Neuronal stem cell (in vitro differentiated cells): ENCODE measurements around the gene STARD8.
"Not testable (repeated sequence)": the region's sequence is repeated elsewhere in the genome, so short reads cannot be mapped to it uniquely, and the experiment has no call there.

ENCODE experiments used
- DNase-seq: peaks from one replicate; pipeline ENCODE4 v3.0.0-alpha.2; 2013; ENCODE audit warnings: low spot score
- H2AFZ ChIP-seq: one replicate; pipeline ENCODE4 v1.6.1; 2013; ENCODE audit warnings: mild to moderate bottlenecking, low read length, inconsistent platforms
- H2AK5ac ChIP-seq: 2 replicates; pipeline ENCODE4 v1.6.1; 2013; ENCODE audit warnings: low read depth, mild to moderate bottlenecking, inconsistent platforms, low read length, moderate library complexity, mixed read lengths
- H2BK120ac ChIP-seq: 2 replicates; pipeline ENCODE4 v1.6.1; 2013; ENCODE audit warnings: low read depth, mild to moderate bottlenecking, inconsistent platforms, low read length, moderate library complexity, mixed read lengths
- H2BK12ac ChIP-seq: one replicate; pipeline ENCODE4 v1.6.1; 2013; ENCODE audit warnings: low read length, inconsistent platforms
- H2BK15ac ChIP-seq: 2 replicates; pipeline ENCODE4 v1.6.1; 2013; ENCODE audit warnings: mild to moderate bottlenecking, low read length, inconsistent platforms, mixed read lengths
- H2BK5ac ChIP-seq: one replicate; pipeline ENCODE4 v1.6.1; 2013; ENCODE audit warnings: inconsistent platforms, mild to moderate bottlenecking, low read length, moderate library complexity
- H3K14ac ChIP-seq: one replicate; pipeline ENCODE4 v1.6.1; 2013; ENCODE audit warnings: low read length, inconsistent platforms
- H3K18ac ChIP-seq: 2 replicates; pipeline ENCODE4 v1.6.1; 2013; ENCODE audit warnings: low read length, inconsistent platforms
- H3K23ac ChIP-seq: 2 replicates; pipeline ENCODE4 v1.6.1; 2013; ENCODE audit warnings: low read depth, mild to moderate bottlenecking, mixed read lengths, low read length, inconsistent platforms; ENCODE audit not compliant: poor library complexity
- H3K27ac ChIP-seq: replicated peaks from 3 replicates; pipeline ENCODE4 v1.5.1; 2013; ENCODE audit warnings: low read length, inconsistent platforms
- H3K27me3 ChIP-seq, 3 experiments: 2 replicates each; pipeline ENCODE4 v1.6.1; 2013; ENCODE audit warnings: low read length in 3 of 3, mild to moderate bottlenecking in 2 of 3, inconsistent platforms in 1 of 3, low read depth in 1 of 3, mixed read lengths in 1 of 3, moderate library complexity in 1 of 3; ENCODE audit not compliant: control insufficient read depth in 3 of 3, insufficient read depth in 3 of 3
- H3K36me3 ChIP-seq, 2 donors: replicated peaks in 1 of 2; 2 replicates each; pipeline ENCODE4 v1.6.1; 2013; ENCODE audit warnings: low read length in 2 of 2; ENCODE audit not compliant: control insufficient read depth in 2 of 2, insufficient read depth in 2 of 2
- H3K4ac ChIP-seq: 2 replicates; pipeline ENCODE4 v1.6.1; 2013; ENCODE audit warnings: inconsistent platforms, mild to moderate bottlenecking, low read length, moderate library complexity
- H3K4me1 ChIP-seq, 2 donors: 1 replicate in 1 of 2; 2 replicates in 1 of 2; pipeline ENCODE4 v1.6.1; 2013; ENCODE audit warnings: low read length in 2 of 2, low read depth in 1 of 2; ENCODE audit not compliant: control insufficient read depth in 2 of 2, insufficient read depth in 1 of 2
- H3K4me2 ChIP-seq: one replicate; pipeline ENCODE4 v1.6.1; 2013; ENCODE audit warnings: mild to moderate bottlenecking, low read length, inconsistent platforms; ENCODE audit not compliant: insufficient read depth, poor library complexity, severe bottlenecking
- H3K4me3 ChIP-seq, 2 donors: 2 replicates each; pipeline ENCODE4 v1.5.1; 2013; ENCODE audit warnings: low read length in 2 of 2, mild to moderate bottlenecking in 2 of 2, inconsistent platforms in 1 of 2, moderate library complexity in 1 of 2
- H3K79me1 ChIP-seq: one replicate; pipeline ENCODE4 v1.6.1; 2013; ENCODE audit warnings: low read depth, mild to moderate bottlenecking, inconsistent platforms, low read length, moderate library complexity
- H3K9ac ChIP-seq: one replicate; pipeline ENCODE4 v1.6.1; 2013; ENCODE audit warnings: mild to moderate bottlenecking, low read depth, low read length, inconsistent platforms; ENCODE audit not compliant: poor library complexity
- H3K9me3 ChIP-seq, 2 donors: replicated peaks in 1 of 2; 2 replicates each; pipeline versions ENCODE3 to v1.6.1; 2013; ENCODE audit warnings: low read length in 2 of 2, mild to moderate bottlenecking in 2 of 2, inconsistent platforms in 1 of 2, low read depth in 1 of 2, mixed read lengths in 1 of 2, moderate library complexity in 1 of 2; ENCODE audit not compliant: control insufficient read depth in 2 of 2, insufficient read depth in 1 of 2
- H4K8ac ChIP-seq: one replicate; pipeline ENCODE4 v1.6.1; 2013; ENCODE audit warnings: low read depth, mild to moderate bottlenecking, inconsistent platforms, low read length, moderate library complexity
- H4K91ac ChIP-seq: one replicate; pipeline ENCODE4 v1.6.1; 2013; ENCODE audit warnings: low read length, low read depth, mild to moderate bottlenecking, inconsistent platforms; ENCODE audit not compliant: poor library complexity
- WGBS, 2 donors: extraction: QIAGEN DNeasy Blood & Tissue Kit; methylation state at CpG; one replicate each; pipeline ENCODE4 v1.1.7; 2013; ENCODE audit warnings: missing lambda C conversion rate in 2 of 2, mixed read lengths in 1 of 2; ENCODE audit not compliant: insufficient read length in 2 of 2, insufficient replicate concordance in 1 of 2; ENCODE audit errors: extremely low coverage in 2 of 2; 5-methylcytosine and 5-hydroxymethylcytosine counted together

Gene STARD8

DNA sequence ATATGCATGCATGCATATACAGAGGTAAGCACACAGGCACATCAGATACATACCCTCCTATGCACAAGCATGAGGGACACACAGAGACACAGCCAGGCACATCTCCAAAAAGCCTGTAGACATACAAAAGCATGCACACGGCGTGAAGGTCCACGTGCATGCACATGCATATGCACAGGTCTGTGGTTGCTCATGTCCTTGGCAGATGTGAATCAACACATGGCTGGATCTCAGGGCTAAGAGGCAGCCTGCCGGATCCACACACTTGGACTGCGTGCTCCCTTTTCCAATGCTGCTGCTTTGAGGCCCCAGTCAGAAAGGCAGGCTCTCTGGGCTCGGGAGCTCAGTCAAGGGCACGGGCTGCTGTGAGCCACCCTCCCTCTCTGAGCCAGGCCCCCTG, 3.6 kb downstream of the STARD8 start:
- no peak overlapping the region for H3K23ac ChIP-seq
- H2AFZ ChIP-seq, result no peak overlapping the region
- H2AK5ac ChIP-seq, result no peak overlapping the region
- no CpG with 5 or more reads among the region's 7 CpGs for WGBS, 2 donors
- H4K8ac ChIP-seq, result no peak overlapping the region
- H3K9me3 ChIP-seq, result no peaks in the 10 kb centered on the region
- no peak overlapping the region for H2BK5ac ChIP-seq
- H2BK15ac ChIP-seq, result no peak overlapping the region
- no peak overlapping the region for H3K4me2 ChIP-seq
- H3K9ac ChIP-seq, result no peak overlapping the region
- H2BK12ac ChIP-seq, result no peak overlapping the region
- no peaks in the 10 kb centered on the region for H3K36me3 ChIP-seq
- no peak overlapping the region for H3K27ac ChIP-seq
- peak overlapping the region; percentile 38 for H3K14ac ChIP-seq
- no peak overlapping the region for H3K4me3 ChIP-seq
- H4K91ac ChIP-seq, result no peak overlapping the region
- peaks cover 0 to 10% (median 0%) of the 10 kb centered on the region in 3 experiments for H3K27me3 ChIP-seq
- no peaks in the 10 kb centered on the region for H3K79me1 ChIP-seq
- DNase-seq, result no peak
- H3K4ac ChIP-seq, result no peak overlapping the region
- H3K18ac ChIP-seq, result no peak overlapping the region
- peaks cover 0 to 6% of the 10 kb centered on the region in 2 donors for H3K4me1 ChIP-seq
- no peak overlapping the region for H2BK120ac ChIP-seq

DNA sequence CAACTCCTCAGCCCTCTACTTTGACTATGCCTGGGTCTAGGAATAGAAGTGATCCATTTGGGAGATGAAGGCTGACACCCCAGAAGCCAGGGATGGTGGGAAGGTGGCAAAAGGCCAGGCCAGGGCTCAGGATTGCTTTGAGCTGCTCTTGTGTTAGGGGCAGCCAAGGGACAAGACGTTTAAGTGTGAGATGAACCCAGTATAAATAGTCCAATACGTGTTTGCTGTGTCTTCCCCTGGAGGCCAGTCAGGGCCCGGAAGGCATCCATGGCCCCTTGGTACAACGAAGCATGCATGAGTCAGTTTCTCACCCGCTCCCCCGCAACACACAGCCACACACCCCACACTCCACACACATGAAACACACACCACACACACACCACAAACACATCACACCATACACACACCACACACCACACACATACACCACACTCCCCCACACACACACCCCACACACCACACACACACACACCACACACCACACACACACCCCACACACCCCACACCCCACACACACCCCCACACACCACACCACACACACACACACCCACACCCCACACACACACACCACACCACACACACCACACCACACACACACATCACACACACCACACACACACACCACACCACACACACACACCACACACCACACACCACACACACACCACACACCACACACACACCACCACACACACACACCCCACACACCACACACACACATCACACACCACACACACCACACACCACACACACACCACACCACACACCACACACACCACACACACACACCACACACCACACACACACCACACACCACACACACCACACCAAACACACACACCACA, 5.1 kb downstream of the STARD8 start:
- no CpG with 5 or more reads among the region's 6 CpGs for WGBS, 2 donors
- Histone ChIP-seq H3K4me1 (peaks cover 0 to 3% of the 10 kb centered on the region in 2 donors), H4K8ac (no peak overlapping the region), H3K9me3 (no peaks in the 10 kb centered on the region), H4K91ac (no peak overlapping the region), H3K23ac (no peak overlapping the region), H2AFZ (no peak overlapping the region), H2BK5ac (no peak overlapping the region), H3K9ac (no peak overlapping the region), H3K18ac (no peak overlapping the region), H3K36me3 (no peaks in the 10 kb centered on the region), H3K27ac (no peak overlapping the region), H2BK120ac (no peak overlapping the region), H3K79me1 (no peaks in the 10 kb centered on the region), H2AK5ac (no peak overlapping the region), H2BK12ac (no peak overlapping the region), H3K4ac (no peak overlapping the region), H3K14ac (peak overlapping the region; percentile 8), H3K4me3 (no peak overlapping the region), H3K4me2 (no peak overlapping the region), H2BK15ac (no peak overlapping the region), H3K27me3 (peaks cover 0 to 6% (median 0%) of the 10 kb centered on the region in 3 experiments)
- DNase-seq, result no peak

DNA sequence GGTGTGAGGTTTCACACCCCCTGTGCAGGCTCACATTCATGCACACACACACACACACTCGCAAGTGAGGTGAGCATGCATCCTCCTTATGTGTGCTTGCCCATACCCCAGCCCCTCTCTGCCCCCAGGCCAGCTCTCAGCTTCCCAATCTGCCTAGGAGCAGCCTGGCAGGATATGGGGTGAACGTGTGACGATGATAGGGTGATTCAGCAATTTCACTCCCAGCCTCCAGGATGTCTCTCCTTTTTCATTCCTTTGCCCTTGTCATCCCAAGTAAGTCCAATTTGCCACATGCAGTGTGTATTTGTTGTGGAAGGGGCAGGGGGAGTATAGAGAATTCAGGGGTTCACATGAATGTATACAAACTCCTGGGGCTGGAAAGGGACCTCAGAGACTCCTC, 7.2 kb downstream of the STARD8 start:
- Histone ChIP-seq H3K9ac (no peak overlapping the region), H3K36me3 (no peaks in the 10 kb centered on the region), H3K79me1 (no peaks in the 10 kb centered on the region), H4K91ac (no peak overlapping the region), H2BK120ac (no peak overlapping the region), H3K4me1 (peaks cover 6% of the 10 kb centered on the region in 2 donors), H3K23ac (no peak overlapping the region), H2AFZ (no peak overlapping the region), H3K14ac (no peak overlapping the region), H3K9me3 (no peaks in the 10 kb centered on the region), H3K4me3 (no peak overlapping the region), H2BK12ac (no peak overlapping the region), H2AK5ac (no peak overlapping the region), H2BK15ac (no peak overlapping the region), H3K27ac (no peak overlapping the region), H3K27me3 (peaks cover 0 to under 1% (median 0%) of the 10 kb centered on the region in 3 experiments), H3K4me2 (no peak overlapping the region), H3K18ac (no peak overlapping the region), H4K8ac (no peak overlapping the region), H2BK5ac (no peak overlapping the region), H3K4ac (no peak overlapping the region)
- WGBS, 2 donors, result no CpG with 5 or more reads among the region's 3 CpGs
- DNase-seq, result no peak

DNA sequence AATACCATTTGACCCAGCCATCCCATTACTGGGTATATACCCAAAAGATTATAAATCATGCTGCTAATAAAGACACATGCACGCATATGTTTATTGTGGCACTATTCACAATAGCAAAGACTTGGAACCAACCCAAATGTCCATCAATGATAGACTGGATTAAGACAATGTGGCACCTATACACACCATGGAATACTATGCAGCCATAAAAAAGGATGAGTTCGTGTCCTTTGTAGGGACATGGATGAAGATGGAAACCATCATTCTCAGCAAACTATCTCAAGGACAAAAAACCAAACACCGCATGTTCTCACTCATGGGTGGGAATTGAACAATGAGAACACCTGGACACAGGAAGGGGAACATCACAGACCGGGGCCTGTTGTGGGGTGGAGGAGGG, 9.0 kb downstream of the STARD8 start:
- H3K4me3 ChIP-seq, H2BK12ac ChIP-seq, H3K9me3 ChIP-seq, DNase-seq, H3K79me1 ChIP-seq, H3K4ac ChIP-seq, H3K9ac ChIP-seq, H3K4me1 ChIP-seq, H2AFZ ChIP-seq, H3K27me3 ChIP-seq, H2BK120ac ChIP-seq, H3K4me2 ChIP-seq, H3K14ac ChIP-seq, H3K27ac ChIP-seq, H4K8ac ChIP-seq, H2BK5ac ChIP-seq, H3K23ac ChIP-seq, H4K91ac ChIP-seq, H3K18ac ChIP-seq, H2AK5ac ChIP-seq, H2BK15ac ChIP-seq, H3K36me3 ChIP-seq: not testable (repeated sequence)
- no CpG with 5 or more reads among the region's 4 CpGs for WGBS, 2 donors
